Stimulated activated CD8-positive, alpha-beta memory T cell treated with anti-CD3 and anti-CD28 coated beads, Interleukin-7, amount 100 ng/mL, for 4 hours (primary cell): ENCODE results near the gene RAD18.

ENCODE experiments used
- DNase-seq, 2 donors: peaks; one replicate each; pipeline ENCODE4 v3.0.0-alpha.2; 2020; ENCODE audit warnings: low read depth in 2 of 2

The RAD18 gene

DNA sequence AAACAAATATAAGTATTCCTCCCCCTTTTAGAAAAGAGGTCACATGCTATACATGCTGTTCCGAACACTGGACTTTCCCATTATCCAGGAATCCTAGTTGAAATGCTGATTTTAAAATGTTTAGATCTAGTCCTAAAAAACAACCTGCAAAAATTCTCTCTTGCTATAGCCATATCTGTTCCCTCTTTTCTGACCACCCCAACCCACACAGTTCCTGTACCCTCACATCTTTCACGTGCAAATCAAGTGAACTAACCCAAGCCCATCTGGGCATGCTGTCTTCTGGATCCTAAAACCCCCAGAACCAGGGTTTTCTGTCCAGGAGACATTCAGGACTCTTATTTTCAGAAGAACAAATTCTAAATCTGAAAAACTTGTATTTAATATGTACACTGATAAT is 67.4 kb downstream of the RAD18 start:
- no peak for DNase-seq

DNA sequence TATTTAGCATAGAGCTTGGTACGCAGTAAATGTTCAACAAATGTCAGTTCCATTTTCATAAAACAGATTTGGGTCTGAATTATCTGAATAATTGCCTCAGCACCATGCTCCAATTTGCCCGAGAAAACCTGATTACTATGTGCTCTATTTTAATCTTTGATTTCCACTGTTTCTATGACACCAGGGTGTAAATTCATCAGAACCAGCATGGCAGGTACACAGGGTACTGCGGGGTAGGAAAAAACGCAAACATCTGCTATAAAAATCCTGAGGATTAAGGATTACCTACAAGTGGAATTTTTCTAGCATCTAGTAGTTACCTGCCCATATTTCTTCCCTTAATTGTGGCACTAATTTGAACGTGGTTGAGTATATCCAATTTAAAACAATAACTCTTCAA is 70.3 kb downstream of the RAD18 start:
- DNase-seq, result no peak

DNA sequence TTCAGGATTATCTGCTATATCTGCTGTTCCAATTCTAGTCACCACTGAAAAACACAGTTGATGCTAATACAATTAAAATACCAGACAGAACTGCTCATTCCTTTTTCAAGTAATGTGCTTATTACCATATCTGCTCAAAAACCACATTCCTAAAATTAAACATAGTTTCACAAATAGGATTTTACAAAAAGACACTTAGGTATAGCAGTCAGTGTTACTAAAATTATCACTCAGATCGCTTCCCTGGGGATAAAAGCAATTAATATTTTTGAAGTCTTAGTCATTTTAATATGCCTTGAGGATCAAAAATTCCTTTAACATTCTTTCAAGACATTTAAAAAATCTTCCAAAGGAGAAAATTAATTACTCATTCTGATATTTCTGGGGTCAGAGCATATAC is 71.5 kb downstream of the RAD18 start:
- DNase-seq, result no peak

DNA sequence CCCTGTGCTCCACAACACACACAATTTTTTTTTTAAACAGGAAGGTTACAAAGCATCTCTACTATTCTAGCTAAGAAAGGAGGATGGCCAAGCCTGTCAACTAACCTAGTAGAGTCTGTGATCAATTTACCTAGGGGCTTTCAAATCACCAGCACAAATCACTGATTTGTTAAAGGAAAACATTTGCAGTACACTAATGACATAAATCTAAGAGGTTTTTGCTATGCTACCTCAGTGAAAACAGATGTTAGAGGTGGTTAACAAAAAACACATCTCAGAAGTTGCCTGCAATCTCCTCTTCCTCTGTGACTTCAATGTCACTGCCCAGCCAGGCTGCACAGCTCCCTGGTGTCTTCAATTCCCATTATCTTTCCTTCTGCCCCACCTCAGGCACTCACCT is 72.0 kb downstream of the RAD18 start:
- DNase-seq, result no peak

DNA sequence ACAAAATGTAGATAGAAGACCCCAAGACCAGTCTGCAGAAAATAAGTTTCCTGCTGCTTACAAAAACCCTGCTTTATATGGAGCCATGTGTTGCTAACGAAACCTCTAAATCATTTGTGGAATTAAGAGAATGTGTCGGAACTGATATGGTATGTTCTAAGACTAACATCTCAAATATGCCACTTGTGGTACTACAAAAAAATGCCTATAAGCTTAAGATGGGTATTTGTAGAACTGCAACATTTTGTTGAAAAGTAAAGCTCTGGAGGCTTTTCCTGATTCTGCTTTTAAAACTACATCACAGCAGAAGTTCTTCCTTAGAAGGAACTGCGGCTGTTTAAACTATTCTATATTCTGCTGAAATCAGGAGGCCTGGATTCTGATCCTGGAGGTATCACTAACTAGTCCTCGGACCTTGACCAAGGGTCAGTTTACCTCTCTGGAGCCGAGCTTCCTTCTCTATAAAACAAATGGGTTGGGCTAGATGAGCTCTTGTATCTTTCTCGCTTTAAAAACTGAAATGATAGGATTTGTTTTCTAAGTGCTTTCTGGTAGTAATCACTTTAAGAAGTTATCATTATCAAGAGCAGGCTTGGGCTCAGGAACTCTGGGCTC is 74.9 kb downstream of the RAD18 start:
- DNase-seq, result no peak

DNA sequence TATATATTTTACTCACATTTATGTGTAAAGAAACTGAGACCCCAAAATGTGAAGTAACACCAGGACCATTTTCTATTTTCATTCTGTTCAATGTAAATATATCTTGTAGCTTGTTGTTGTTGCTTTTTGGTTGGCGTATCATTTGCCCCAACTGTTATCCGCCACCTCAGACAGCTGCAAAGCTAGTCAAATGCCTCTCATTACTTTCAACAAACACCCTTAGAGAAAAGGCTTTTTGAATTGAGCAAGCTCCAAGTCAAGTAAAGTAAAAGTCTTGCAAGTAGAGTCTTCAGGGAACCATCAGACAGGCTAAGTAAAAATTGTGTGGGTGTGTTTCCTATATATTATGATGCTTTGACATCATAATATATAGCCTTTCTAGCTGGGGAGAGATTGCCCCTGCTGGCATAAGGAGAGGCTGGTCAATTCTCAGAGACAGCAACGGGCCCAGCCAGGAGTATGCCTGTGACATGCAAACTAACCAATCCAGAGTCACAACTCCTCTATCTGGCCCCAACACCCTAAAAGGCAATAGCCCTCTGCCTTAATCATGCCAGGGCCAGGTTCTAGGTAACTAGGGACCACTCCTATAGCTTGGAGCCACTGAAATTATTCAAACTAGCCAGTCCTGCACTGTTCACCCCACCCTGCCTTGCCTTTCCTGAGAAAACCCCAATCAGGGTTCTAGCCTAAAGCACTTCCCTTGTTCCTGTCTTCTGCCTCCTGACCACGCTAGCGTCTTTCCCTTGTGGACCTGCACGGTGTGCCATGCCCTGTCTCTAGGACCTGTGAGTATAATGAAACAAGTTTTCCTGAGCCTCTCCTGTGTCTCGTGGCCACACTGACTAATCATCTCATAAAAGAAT is 75.6 kb downstream of the RAD18 start:
- DNase-seq, result no peak

DNA sequence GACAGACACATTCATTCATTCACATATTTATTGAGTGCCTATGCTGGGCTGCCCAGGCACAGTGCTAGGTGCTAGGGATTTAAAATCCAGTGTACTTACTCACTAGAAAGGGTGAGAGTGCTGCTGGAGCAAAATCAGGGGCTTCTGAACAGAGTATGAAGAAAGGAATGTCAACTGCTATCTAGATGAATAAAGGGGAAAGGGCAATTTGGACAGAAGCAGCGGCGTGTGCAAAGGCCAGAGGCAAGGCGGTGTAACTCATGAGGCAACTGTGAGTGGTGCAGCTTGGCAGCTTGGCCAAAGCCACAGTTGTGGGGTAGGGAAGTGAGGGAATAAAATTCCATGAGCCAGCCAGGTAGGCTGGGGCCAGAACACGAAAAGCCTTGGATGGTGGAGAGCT is 76.7 kb downstream of the RAD18 start:
- DNase-seq, result no peak

DNA sequence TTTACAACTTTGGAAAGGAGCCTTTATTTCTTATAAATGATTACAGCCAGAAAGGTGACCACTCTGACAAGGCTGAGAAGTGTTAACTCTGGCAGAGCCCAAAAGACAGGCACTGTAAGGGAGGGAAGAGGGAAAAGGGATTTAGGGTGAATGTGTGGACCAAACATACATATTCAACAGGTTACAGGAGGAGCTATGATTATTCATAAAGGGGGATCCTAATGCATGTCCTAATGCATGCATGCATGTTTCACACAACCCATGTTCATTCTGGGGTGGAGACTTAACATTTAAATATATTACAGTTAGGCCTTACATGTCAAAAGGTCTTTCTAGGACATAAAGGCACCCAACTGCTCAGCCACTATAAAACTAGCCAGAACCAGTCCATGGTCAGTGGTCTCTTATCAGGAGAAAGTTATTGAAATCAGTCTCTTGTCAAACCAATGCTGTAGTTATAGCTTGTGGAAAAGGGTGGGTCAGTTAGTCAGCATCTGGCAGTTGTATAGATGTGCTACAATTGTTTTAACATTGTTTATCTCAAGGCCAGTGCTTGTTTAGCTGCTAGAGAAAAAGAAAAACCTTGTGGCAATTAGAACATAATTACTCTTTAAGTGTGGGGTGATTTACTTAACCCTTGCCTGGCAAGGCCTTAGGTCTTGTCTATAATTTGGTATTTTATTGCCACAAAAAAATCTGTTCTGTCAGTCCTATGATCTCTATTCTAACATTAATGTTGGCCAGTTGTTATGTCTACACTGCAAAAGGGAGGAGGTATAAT is 77.5 kb downstream of the RAD18 start:
- no peak for DNase-seq

DNA sequence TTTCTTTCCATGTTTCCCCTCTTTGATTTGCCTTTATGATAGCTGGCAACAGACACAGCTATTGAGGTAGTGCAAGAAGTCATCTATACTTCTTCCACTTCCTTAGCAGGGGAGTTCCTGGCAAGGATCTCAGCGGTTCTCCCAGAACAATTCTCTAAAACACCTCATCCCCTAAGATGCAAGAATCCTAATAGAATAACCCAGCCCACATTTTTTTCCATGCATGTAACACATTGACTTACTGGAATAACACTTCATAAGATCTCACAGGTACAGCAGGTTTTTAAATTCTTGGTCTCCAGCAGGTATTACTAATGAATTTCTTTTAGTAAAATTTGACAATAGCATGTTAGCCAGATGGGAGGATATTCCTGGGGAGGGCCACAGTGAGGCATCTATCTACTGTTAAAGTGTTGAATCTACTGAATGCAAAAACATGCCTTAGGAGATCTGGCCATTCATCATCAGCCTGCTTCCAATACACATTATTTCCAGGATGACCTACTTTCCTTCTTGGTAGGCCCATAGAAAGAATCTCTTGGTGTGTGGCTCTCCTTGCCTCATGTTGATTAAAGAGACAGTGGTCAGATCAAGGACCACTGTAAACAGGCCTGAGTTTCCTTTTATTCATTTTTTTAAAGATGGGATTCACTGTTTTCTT is 78.5 kb downstream of the RAD18 start:
- DNase-seq, result no peak

DNA sequence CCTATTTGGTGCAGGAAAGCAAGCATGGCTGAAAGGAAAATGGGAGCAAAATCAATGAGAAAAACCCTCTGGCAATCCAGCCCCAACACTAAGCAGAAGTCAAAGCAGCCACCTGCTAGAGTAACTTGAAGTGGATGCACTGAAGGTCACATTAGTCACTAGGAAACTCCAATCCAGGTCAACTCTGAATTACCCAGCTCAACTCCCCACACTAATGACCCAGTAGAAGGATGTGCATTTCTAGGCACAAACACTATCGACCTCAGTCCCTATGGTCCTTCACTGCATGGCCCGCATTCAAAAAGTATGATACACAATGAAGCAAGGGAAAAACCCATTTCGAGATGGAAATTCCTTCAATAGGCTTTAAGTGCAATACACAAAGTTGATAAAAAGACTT is 80.6 kb downstream of the RAD18 start:
- no peak for DNase-seq

DNA sequence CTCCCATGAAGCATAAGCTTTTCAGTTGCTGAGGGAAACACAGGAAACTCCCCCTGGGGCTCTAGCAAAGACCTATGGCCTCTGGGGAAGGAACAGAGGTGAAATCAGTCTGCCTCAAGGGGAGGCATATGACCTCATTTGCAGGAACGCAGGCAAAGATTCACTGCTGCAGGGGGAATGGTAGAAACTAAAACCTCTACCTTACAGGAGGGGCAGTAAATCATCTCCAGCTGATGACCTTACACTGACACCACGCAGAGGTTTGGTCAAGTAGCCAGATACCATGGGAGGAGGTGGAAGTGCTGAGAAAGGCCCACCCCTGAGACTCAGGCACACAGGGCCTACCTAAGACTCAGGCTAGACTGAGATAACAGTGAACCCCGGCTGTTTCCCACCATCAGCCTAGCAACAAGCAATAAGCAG is 81.1 kb downstream of the RAD18 start:
- no peak for DNase-seq

DNA sequence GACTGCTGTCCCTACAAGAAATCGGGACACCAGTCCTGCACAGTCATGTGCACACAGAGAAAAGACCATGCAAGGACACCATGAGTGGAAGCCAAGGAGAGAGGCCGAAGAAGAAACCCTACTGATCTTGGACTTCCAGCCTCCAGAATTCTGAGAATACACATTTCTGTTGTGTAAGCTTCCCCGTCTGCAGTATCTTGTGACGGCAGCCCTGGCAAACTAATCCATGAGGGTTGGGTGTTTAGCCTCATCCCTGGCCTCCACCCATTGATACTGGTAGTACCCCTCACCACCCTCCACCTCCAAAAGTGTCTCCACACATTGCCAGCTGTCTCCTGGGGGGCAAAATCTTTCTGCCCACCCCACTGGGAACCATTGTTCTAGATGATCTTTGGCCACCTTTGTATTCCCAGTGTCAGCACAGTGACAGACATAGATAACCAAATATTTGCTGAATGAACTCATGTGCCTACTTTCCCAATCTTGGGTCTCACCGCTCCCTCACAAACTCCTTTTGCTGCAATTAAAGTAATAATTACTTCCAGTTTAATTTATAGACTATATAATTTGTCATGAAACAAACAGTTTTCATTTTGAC is 83.8 kb downstream of the RAD18 start:
- DNase-seq, result no peak

DNA sequence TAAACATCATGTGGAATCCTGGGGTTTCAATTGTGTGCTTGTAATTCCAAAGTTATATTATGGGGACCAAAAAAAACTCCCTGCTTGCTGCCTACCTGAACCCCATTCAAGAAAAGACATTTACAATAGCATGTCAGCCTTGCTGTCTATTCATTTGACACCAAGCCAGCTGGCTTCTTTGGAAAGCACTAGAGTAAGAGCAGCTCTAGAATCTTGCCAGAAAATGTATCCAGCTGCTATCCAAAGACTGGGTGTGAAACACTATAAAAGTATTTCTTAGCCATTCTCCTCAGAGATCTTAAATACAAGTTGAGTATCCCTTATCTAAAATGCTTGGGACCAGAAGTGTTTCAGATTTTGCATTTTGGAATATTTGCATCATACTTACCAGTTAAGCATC is 87.4 kb downstream of the RAD18 start:
- no peak for DNase-seq

DNA sequence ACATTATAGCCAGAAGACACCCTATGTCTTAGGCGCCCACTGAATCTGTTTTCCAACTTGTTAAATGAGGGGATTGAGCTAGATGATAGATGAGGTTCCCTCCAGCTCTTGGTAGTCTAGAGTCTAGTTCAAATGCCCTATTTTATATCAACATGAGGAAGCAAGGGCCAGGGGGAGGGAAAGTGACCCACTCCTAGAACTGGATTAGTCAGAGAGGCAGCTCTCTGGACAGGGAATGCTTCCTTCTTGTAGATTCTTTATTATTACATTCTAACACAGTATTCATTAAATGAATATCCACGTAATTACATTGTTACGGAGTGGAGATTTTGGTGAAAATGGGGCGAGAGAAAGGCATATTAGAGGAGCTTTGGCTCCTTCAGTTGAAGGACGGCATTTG is 89.5 kb downstream of the RAD18 start:
- no peak for DNase-seq

DNA sequence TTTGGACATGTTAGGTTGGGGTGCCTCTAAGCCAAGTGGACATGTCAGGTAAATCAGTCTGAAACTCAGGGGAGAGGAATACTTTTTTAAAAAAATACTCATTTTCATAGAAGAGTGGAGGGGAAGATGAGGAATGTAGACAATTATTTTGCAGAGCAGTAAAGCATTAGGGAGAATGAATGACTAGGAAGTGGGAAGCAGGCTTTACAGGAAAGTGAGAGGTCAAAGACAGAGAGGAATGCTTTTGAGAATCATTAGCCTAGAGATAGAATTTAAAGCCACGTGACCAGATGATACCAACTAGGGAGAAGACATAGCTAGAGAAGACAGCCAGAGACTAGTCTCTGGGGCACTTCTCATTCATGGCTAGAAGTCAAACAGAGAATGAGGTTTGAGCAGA is 91.0 kb downstream of the RAD18 start:
- no peak for DNase-seq

DNA sequence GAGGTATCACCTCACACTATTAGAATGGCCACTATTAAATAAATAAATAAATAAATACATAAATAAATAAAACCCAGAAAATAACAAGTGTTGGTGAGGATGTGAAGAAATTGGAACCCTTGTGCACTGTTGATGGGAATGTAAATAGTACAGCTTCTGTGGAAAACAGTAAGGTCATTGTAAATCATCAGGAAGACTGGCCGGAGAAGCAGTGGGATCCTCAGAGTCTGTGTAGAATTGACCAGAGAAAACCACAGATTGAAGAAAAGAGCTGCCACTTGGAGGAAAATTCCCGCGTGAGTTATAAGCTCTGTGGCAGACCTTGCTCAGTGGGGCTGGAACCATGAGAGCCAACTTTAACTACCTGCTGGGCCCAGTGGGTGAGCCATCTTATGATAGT is 92.0 kb downstream of the RAD18 start:
- DNase-seq, result no peak

DNA sequence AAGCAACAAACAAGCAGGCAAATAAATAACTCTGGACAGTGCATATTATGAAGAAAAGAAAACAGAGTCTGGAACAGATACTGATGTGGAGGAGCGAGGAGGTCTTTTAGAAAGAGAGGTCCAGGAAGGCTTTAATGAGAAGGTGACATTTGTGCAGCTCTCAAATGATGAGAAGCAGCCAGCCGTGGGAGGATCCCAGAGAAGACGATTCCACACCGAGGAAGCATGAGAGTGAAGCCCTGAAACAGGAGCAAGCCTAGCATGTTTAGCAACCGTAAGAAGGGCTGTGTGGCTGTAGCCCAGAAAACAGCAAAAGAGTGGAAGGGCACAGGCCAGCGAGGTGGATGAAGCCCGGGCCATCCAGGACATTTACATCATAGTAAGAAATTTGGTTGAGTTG is 93.1 kb downstream of the RAD18 start:
- DNase-seq, result no peak

DNA sequence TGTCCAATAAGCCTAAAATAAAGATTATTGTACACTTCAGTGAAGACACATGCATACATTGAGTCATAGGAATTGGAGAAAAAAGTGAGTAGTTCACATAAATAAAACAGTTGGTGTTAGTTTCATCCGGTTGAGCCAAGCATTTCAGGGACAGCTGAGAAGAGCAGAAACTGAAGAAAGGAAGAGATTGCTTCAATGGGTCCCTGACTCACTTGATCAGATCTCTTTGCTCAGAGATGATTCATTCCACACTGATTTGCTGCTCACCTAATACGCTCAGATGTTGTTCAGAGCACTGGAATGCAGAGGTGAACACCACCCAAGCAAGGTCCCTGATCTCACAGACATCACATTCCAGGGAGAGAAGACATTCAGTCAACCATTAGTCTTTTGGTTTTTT is 93.7 kb downstream of the RAD18 start:
- DNase-seq, result no peak

DNA sequence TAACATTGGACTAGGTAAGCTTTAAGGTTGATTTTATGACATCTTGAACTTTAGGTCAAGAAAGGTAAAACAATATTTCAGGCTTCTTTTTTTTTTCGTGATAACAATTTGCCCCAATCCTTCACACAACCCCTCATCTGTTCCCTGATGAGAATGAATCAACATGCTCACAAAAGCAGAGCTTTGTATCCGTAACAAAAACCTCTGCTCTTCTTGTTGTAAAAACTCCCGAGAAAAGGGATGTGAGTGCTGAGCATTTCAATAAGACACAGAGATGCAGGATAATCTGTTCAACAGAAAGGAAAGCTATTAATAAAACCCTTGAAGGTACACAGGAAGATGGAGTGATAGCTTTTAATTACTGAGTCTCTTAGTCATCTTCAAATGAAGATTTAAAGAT is 94.3 kb downstream of the RAD18 start:
- DNase-seq, result no peak

DNA sequence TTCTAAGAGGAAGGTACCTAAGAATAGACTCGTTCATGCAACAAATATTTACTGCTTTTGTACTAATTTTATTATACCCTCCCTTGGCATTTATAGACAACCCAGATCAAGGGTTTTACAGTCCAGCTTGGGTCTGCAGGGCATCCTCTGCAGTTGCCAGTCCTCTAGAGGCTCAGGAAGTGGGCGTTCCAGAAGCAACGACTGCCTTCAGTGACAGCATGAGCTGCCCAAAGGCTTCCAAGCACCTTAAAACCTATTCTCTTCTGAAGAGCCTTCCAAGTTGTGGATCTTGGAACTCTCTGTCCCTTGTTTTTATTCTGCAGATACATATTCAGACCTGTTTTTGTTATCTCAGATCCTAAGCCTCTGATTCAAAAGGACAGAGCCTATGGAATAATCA is 95.6 kb downstream of the RAD18 start:
- no peak for DNase-seq

DNA sequence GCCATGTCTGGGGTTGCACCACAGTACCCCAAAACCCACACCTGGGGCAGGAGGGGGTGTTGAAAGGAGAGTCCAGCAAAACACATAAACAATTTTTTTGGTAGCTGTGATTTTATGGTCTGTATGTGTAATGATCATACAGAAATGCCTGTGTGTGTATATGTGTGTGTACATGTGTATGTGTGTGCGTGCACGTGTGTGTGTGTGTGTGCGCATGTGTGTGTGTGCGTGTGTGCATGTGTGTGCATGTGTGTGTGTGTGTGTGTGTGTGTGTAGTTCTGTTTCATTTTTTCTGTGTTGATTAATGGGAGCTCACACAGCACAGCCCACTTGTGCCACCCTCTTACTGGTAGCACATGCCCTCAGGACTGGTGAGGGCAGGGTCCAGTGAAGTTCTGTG is 97.6 kb downstream of the RAD18 start:
- DNase-seq, result no peak
